ENCODE data around the gene SLC39A8.

Gene SLC39A8

GRCh38 chr4:102230194-102230593 is 115.1 kb downstream of the SLC39A8 start:
- ChIA-PET POLR2A (no interaction called here), CTCF (no interaction called here)
- DNase-seq (ENCODE audit: extremely low spot score), result no peak
- no peak for TF ChIP-seq CTCF (IDR thresholded peaks at IDR 0.05; ENCODE audit: control extremely low read depth, extremely low read depth, low read depth, missing control alignments)

GRCh38 chr4:102227388-102227787 is 117.9 kb downstream of the SLC39A8 start:
- no peak for DNase-seq (ENCODE audit: extremely low spot score)
- no peak for TF ChIP-seq CTCF (IDR thresholded peaks at IDR 0.05; ENCODE audit: control extremely low read depth, extremely low read depth, low read depth, missing control alignments)
- ChIA-PET CTCF (no interaction called here), POLR2A (no interaction called here)

GRCh38 chr4:102223461-102223860 is 121.8 kb downstream of the SLC39A8 start:
- POLR2A ChIA-PET, result no interaction called here
- no peak for DNase-seq (ENCODE audit: extremely low spot score)
- CTCF ChIA-PET, result interaction anchor here (1.2 kb wide), 2 partner anchors 10 to 29 kb away, joined by 3 read pairs; no protein-coding TSS in a partner anchor
- TF ChIP-seq CTCF (IDR thresholded peaks at IDR 0.05; ENCODE audit: control extremely low read depth, extremely low read depth, low read depth, missing control alignments), result no peak

- POLR2A ChIA-PET, result no interaction called here
- TF ChIP-seq CTCF (IDR thresholded peaks at IDR 0.05; ENCODE audit: control extremely low read depth, extremely low read depth, low read depth, missing control alignments), result no peak
- CTCF ChIA-PET, result interaction anchor here (1.2 kb wide), 2 partner anchors 11 to 30 kb away, joined by 3 read pairs; no protein-coding TSS in a partner anchor
- no peak for DNase-seq (ENCODE audit: extremely low spot score)
These were observed 122.4 kb downstream of the SLC39A8 start for GRCh38 chr4:102222838-102223409.

GRCh38 chr4:102219129-102219528 is 126.2 kb downstream of the SLC39A8 start:
- TF ChIP-seq CTCF (IDR thresholded peaks at IDR 0.05; ENCODE audit: control extremely low read depth, extremely low read depth, low read depth, missing control alignments), result no peak
- DNase-seq (ENCODE audit: extremely low spot score), result no peak
- ChIA-PET POLR2A (no interaction called here), CTCF (no interaction called here)

- CTCF ChIA-PET, result interaction anchor here (0.9 kb wide), 1 partner anchor 15 kb away, joined by 3 read pairs; no protein-coding TSS in a partner anchor
- no peak for DNase-seq (ENCODE audit: extremely low spot score)
- no peak for TF ChIP-seq CTCF (IDR thresholded peaks at IDR 0.05; ENCODE audit: control extremely low read depth, extremely low read depth, low read depth, missing control alignments)
- POLR2A ChIA-PET, result no interaction called here
These were observed 126.6 kb downstream of the SLC39A8 start for GRCh38 chr4:102218656-102219055.

All from GM10248 (cell line).